ENCODE data around the gene SLC8B1. TPM values are rescaled to one million over a fixed set of nuclear protein-coding genes. Genes with fewer than 3 reads are reported as not detected.
"Not testable (repeated sequence)": the region's sequence is repeated elsewhere in the genome, so short reads cannot be mapped to it uniquely, and the experiment has no call there.

SLC8B1 gene
- polyA plus RNA-seq, 3 donors = 21.6 to 46.0 (median 32.4) TPM

GRCh38 chr12:113358381-113359132, 23.6 kb upstream of the SLC8B1 start, which contains the start of gene PLBD2:
TSS of gene PLBD2 (plus strand) at chr12:113358587. CDS start at chr12:113358601, 14 bp downstream.
- intact Hi-C loops (cut with micrococcal nuclease) = loop anchor here (2.0 to 5.0 kb wide), 3 partner anchors 24 to 69 kb away; partner anchors contain the start of gene SLC8B1 (in 1 of the 2)
- no peak for TF ChIP-seq CTCF (IDR thresholded peaks at IDR 0.05)
- Histone ChIP-seq H3K4me2 (replicated peaks; ENCODE audit: extremely low read depth, low read length, poor library complexity, severe bottlenecking) (peak within 1 kb of the TSS; percentile 90), H3K4me1 (ENCODE audit: control insufficient read depth in 1 of 2, insufficient read depth in 2 of 2, low read length in 2 of 2) (peaks cover 32 to 33% of the 10 kb centered on the region in 2 donors), H3K79me2 (ENCODE audit: insufficient read depth, low read length) (peaks cover 7% of the 10 kb centered on the region), H3K9me3 (replicated peaks in 1 of 2; ENCODE audit: control insufficient read depth in 1 of 2, insufficient read depth in 1 of 2, low read length in 2 of 2) (no peaks in the 10 kb centered on the region), H3K27me3 (ENCODE audit: control insufficient read depth in 2 of 2, insufficient read depth in 2 of 2, low read length in 2 of 2) (no peaks in the 10 kb centered on the region), H2AFZ (ENCODE audit: insufficient read depth, low read depth, low read length, poor library complexity, severe bottlenecking) (peak within 1 kb of the TSS; percentile 95), H3K27ac (ENCODE audit: low read depth in 1 of 2, low read length in 2 of 2) (peak within 1 kb of the TSS; percentile 69 to 82), H4K20me1 (ENCODE audit: insufficient read depth, low read length) (peaks cover 19% of the 10 kb centered on the region), H3K9ac (ENCODE audit: insufficient read depth, low read length, poor library complexity, severe bottlenecking) (peak within 1 kb of the TSS; percentile 82), H3K36me3 (replicated peaks in 1 of 2; ENCODE audit: control insufficient read depth in 1 of 2, insufficient read depth in 2 of 2, low read length in 2 of 2) (no peaks in the 10 kb centered on the region), H3K4me3 (replicated peaks in 1 of 3; ENCODE audit: low read depth in 2 of 3, low read length in 3 of 3) (peak within 1 kb of the TSS; percentile 68 to 90 (median 86))
- Mint-ChIP-seq H3K4me1 (peaks cover 34% of the 10 kb centered on the region), H3K27me3 (ENCODE audit: low read depth in 3 of 3) (peaks cover 0 to 5% (median 4%) of the 10 kb centered on the region in 3 donors), H3K4me3 (peak within 1 kb of the TSS; percentile 91 to 92), H3K9me3 (peaks cover 0 to 5% (median 0%) of the 10 kb centered on the region in 7 donors), H3K36me3 (peaks cover 7 to 10% of the 10 kb centered on the region in 2 donors), H3K27ac (peak within 1 kb of the TSS; percentile 90 to 97 (median 94))
- DNase-seq = peak; percentile 89 to 93 (median 90)
- WGBS (ENCODE audit: insufficient coverage) = 1% methylated on average over 66 of the region's 67 CpGs

- H3K9ac ChIP-seq (ENCODE audit: insufficient read depth, low read length, poor library complexity, severe bottlenecking); DNase-seq; H3K36me3 Mint-ChIP-seq; H3K4me3 Mint-ChIP-seq; H3K27me3 Mint-ChIP-seq (ENCODE audit: low read depth in 3 of 3); intact Hi-C loops (cut with micrococcal nuclease); H3K9me3 Mint-ChIP-seq; H3K4me2 ChIP-seq (replicated peaks; ENCODE audit: extremely low read depth, low read length, poor library complexity, severe bottlenecking); H3K9me3 ChIP-seq (replicated peaks in 1 of 2; ENCODE audit: control insufficient read depth in 1 of 2, insufficient read depth in 1 of 2, low read length in 2 of 2); H3K4me1 ChIP-seq (ENCODE audit: control insufficient read depth in 1 of 2, insufficient read depth in 2 of 2, low read length in 2 of 2); H2AFZ ChIP-seq (ENCODE audit: insufficient read depth, low read depth, low read length, poor library complexity, severe bottlenecking); H3K4me3 ChIP-seq (replicated peaks in 1 of 3; ENCODE audit: low read depth in 2 of 3, low read length in 3 of 3); H3K27ac Mint-ChIP-seq; H3K27me3 ChIP-seq (ENCODE audit: control insufficient read depth in 2 of 2, insufficient read depth in 2 of 2, low read length in 2 of 2); H3K79me2 ChIP-seq (ENCODE audit: insufficient read depth, low read length); H4K20me1 ChIP-seq (ENCODE audit: insufficient read depth, low read length); H3K27ac ChIP-seq (ENCODE audit: low read depth in 1 of 2, low read length in 2 of 2); H3K36me3 ChIP-seq (replicated peaks in 1 of 2; ENCODE audit: control insufficient read depth in 1 of 2, insufficient read depth in 2 of 2, low read length in 2 of 2): not testable (repeated sequence)
- WGBS (ENCODE audit: insufficient coverage) = no CpG with 5 or more reads among the region's 7 CpGs
- H3K4me1 Mint-ChIP-seq = peaks cover 14% of the 10 kb centered on the region
Observed at GRCh38 chr12:113354192-113354591, 19.3 kb upstream of the SLC8B1 start.
